Gastroesophageal sphincter (tissue), 3 donors: ENCODE measurements around the gene KRIT1.

Experiments
- CTCF ChIP-seq, 4 experiments: fragments of 200-600 bp in 2 of 4; fragments of 450-650 bp in 2 of 4; sonication (generic) in 1 of 4; IDR thresholded peaks; one replicate each; pipeline ENCODE4 v1.5.1; 2017 to 2019; ENCODE audit warnings: antibody characterized with exemption in 4 of 4, mild to moderate bottlenecking in 2 of 4, moderate library complexity in 2 of 4
- EP300 ChIP-seq: sonication (generic); formaldehyde crosslinking; IDR thresholded peaks from one replicate; pipeline ENCODE4 v1.6.1; 2017; ENCODE audit warnings: antibody characterized with exemption, mild to moderate bottlenecking

DNA sequence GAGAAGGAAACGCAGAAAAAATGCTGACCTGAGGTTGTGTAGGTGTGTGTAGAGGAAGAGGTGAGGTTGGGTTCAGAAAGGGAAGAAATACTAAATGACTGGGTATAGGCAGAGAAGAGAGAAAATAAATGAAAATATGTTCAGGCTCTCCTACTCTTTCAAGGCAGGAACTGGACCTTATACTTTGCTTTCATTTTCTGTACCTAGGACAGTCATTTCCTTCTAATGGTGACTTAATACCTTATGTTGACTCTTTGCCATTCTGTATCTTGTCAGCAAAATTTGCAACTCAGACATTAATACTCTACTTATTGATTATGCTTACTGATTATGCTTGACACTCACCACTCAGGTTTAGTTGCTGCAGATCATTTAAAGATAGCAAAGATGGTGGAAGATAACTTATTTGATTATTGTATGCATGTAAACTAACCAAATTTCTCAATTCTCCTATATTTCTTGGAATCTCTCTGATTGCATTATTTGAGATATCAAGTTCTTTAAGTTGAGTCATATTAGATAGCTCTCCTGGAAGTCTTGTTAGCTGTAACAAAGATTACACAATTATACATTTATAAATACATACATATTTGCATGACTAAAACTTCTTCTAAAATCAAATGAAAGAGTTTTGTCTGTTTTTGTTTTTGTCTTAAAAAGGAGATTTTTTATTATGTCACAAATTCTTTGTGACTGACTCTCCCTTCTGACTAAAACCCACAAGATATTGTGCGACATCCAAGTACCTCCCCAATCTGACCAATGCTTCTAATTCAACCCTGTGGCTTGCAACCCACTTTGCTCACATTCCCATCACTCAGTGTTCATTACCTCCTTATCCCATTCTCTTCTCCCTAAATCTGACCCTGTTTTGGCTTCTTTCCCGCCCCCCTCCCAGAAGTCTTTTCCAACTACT is 86.8 kb downstream of the KRIT1 start:
- TF ChIP-seq CTCF (IDR thresholded peaks at IDR 0.05) (no peak), EP300 (no peak)
